ENCODE data around the gene KRTAP5-4. TPM values are rescaled to one million over a fixed set of nuclear protein-coding genes. Genes with fewer than 3 reads are reported as not detected.

The KRTAP5-4 gene
- total RNA-seq, 3 donors from 2014 or later = not detected

DNA sequence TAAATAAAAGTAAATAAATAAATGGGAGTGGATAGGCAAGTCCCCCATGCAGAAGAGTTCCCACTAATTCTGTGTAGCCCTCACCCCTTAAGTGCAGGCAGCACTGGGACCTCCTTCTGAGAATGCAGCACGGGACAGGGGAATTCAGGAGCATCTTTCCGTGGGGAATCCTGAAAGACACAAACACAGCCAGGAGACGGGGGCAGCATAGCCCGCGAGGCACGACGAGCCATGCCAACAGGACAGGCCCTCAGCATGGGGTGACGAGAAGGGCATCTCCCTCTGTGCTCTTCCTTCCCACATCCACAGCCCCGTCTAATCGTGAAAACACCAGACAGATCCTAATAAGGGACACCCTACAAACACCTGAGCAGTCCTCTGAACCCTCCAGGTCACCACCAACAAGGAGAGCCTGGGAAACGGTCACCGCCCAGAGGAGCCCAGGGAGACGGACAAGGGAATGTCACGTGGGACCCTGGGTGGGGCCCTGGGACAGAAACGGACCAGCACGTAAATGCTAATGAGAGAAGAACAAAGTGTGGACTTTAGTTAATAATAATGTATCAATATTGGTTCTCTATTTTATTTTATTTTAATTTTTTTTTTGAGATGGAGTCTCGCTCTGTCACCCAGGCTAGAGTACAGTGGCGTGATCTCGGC lies 14.5 kb upstream of the KRTAP5-4 start:
- H3K9me3 ChIP-seq = no peaks in the 10 kb centered on the region
- ATAC-seq = no peak
- H3K4me3 ChIP-seq = no peak overlapping the region
- peaks cover 16% of the 10 kb centered on the region for H3K4me1 ChIP-seq (ENCODE audit: low read depth)
- intact Hi-C loops (cut with DNase I, micrococcal nuclease) = no loop called here
- no peak for DNase-seq
- no peaks in the 10 kb centered on the region for H3K36me3 ChIP-seq (ENCODE audit: low read depth)
- no peak for TF ChIP-seq CTCF (IDR thresholded peaks at IDR 0.05)

DNA sequence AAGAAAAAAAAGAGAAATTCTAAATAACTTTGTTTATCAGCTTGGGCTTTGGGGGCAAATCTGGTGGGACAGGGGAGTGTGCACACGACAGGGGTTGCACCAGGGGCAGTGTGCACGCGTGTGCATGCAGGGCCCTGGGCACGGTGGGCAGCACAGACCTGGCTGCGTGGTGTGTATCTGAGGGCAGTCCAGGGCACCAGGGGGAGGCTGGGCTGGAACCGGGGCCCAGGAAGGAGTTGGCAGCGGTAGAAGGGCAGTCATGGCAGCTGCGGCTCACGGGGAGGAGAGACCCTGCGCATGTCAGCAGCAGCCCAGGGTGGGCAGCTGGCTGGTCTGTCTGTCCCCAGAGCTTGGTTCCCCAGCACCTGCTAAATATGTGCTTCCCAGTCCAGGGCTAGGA lies 11.9 kb upstream of the KRTAP5-4 start:
- Histone ChIP-seq H3K4me1 (ENCODE audit: low read depth) (peaks cover 7% of the 10 kb centered on the region), H3K9me3 (no peaks in the 10 kb centered on the region), H3K4me3 (no peak overlapping the region), H3K36me3 (ENCODE audit: low read depth) (no peaks in the 10 kb centered on the region)
- no peak for DNase-seq
- no peak for TF ChIP-seq CTCF (IDR thresholded peaks at IDR 0.05)
- ATAC-seq = no peak
- intact Hi-C loops (cut with DNase I, micrococcal nuclease) = no loop called here

GRCh38 chr11:1632053-1632714 lies 10.2 kb upstream of the KRTAP5-4 start:
- Histone ChIP-seq H3K4me3 (no peak overlapping the region), H3K4me1 (ENCODE audit: low read depth) (peaks cover 5% of the 10 kb centered on the region), H3K9me3 (no peaks in the 10 kb centered on the region), H3K36me3 (ENCODE audit: low read depth) (no peaks in the 10 kb centered on the region)
- ATAC-seq (no peak), DNase-seq (no peak)
- intact Hi-C loops (cut with DNase I, micrococcal nuclease) = no loop called here
- no peak for TF ChIP-seq CTCF (IDR thresholded peaks at IDR 0.05)

DNA sequence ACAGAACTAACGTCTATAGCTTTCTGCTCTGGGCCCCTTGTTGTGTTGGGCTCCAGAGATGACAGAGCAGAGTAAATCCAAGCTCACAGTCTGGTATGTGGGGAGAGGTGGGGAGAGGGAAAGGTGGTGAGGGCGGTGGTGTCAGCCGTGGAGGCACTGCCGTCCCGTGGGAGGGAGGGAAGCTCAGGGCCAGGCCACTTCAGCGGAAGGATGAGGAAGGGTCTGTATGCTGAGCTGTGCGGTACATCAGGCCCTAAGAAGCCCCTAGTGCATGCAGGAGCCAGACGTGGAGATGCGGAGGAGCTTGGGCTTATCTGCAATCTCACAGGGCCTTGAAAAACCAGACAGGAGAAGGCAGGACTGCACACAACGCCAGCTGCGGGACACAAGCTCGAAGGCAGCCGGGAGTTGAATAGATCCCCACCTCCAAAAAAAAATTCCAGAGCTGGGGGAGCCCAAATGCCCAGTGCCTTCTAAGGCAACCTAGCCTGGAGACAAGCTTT lies 9.2 kb upstream of the KRTAP5-4 start:
- ATAC-seq = no peak
- intact Hi-C loops (cut with DNase I, micrococcal nuclease) = no loop called here

DNA sequence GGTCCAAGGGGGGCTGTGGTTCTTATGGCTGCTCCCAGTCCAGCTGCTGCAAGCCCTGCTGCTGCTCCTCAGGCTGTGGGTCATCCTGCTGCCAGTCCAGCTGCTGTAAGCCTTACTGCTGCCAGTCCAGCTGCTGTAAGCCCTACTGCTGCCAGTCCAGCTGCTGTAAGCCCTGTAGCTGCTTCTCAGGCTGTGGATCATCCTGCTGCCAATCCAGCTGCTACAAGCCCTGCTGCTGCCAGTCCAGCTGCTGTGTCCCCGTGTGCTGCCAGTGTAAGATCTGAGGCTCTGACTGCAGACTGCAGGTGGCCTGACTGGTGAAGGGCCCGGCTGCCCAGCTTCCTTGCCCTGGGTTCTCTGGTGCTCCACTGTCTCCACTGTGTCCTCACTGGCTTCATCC lies 8.3 kb upstream of the KRTAP5-4 start:
- intact Hi-C loops (cut with DNase I, micrococcal nuclease) = no loop called here
- Histone ChIP-seq H3K36me3 (ENCODE audit: low read depth) (no peaks in the 10 kb centered on the region), H3K9me3 (no peaks in the 10 kb centered on the region), H3K4me3 (no peak overlapping the region), H3K4me1 (ENCODE audit: low read depth) (peaks cover 5% of the 10 kb centered on the region)
- TF ChIP-seq CTCF (IDR thresholded peaks at IDR 0.05) = no peak
- DNase-seq (no peak), ATAC-seq (no peak)

More for the DNA sequence above, 9.2 kb upstream of the KRTAP5-4 start:
- no peaks in the 10 kb centered on the region for H3K9me3 ChIP-seq
- peaks cover 5% of the 10 kb centered on the region for H3K4me1 ChIP-seq (ENCODE audit: low read depth)
- no peak overlapping the region for H3K4me3 ChIP-seq
- DNase-seq = no peak
- H3K36me3 ChIP-seq (ENCODE audit: low read depth) = no peaks in the 10 kb centered on the region
- TF ChIP-seq CTCF (IDR thresholded peaks at IDR 0.05) = no peak
